Endothelial cell of umbilical vein (primary cell): Measurements from ENCODE around the gene HMCES. TPM values are rescaled to one million over a fixed set of nuclear protein-coding genes. Genes with fewer than 3 reads are reported as not detected.

Experiments used
- BruUV-seq: library from RNA; stranded (reverse); fragments of 400-500 nt; replicated peaks from 2 replicates; lab custom pipeline; 2021; lab: Mats Ljungman, UMichigan
- CTCF ChIA-PET: fragments of 300-600, 350-600 bp; sonication (Branson Sonifier 250); formaldehyde crosslinking; loops from one replicate; lab custom pipeline; 2021; ENCODE audit warnings: antibody characterized with exemption, inconsistent platforms; lab: Charles Lee
- POLR2A ChIA-PET: fragments of 300-600, 350-600 bp; sonication (Branson Sonifier 250); formaldehyde crosslinking; loops from one replicate; lab custom pipeline; 2021; ENCODE audit warnings: antibody characterized with exemption, inconsistent platforms; lab: Charles Lee
- DNase-seq: peaks from one replicate; pipeline ENCODE4 v3.0.0-alpha.2; 2011; ENCODE audit warnings: low read depth, low spot score
- FAIRE-seq: peaks from 2 replicates; lab custom pipeline; 2011; peaks lifted over from hg19 to GRCh38; lab: Jason Lieb, UNC
- H2AFZ ChIP-seq: 2 replicates; pipeline ENCODE4 v1.6.0; 2012; ENCODE audit warnings: low read depth, low read length, control low read depth, inconsistent platforms
- H3K27ac ChIP-seq: 2 replicates; pipeline ENCODE4 v1.5.1; 2011; ENCODE audit warnings: low read depth, mild to moderate bottlenecking, control low read depth, low read length, moderate library complexity; ENCODE audit not compliant: insufficient read depth
- H3K27me3 ChIP-seq, 2 experiments: 2 replicates each; pipeline versions ENCODE4 v1.6.0 to v1.6.1; 2011; ENCODE audit warnings: low read length in 2 of 2, mixed read lengths in 1 of 2; ENCODE audit not compliant: control insufficient read depth in 2 of 2, insufficient read depth in 2 of 2
- H3K36me3 ChIP-seq, 2 experiments: 2 replicates in 1 of 2; 3 replicates in 1 of 2; pipeline ENCODE4 v1.5.1; 2011; ENCODE audit warnings: low read length in 2 of 2, mild to moderate bottlenecking in 1 of 2, moderate library complexity in 1 of 2; ENCODE audit not compliant: control insufficient read depth in 2 of 2, insufficient read depth in 2 of 2; ENCODE audit errors: extremely low read depth in 1 of 2
- H3K4me1 ChIP-seq: 3 replicates; pipeline ENCODE4 v1.5.1; 2011; ENCODE audit warnings: mild to moderate bottlenecking, low read length; ENCODE audit not compliant: control insufficient read depth, insufficient read depth; ENCODE audit errors: extremely low read depth
- H3K4me2 ChIP-seq: 2 replicates; pipeline ENCODE4 v1.6.1; 2011; ENCODE audit warnings: low read length, control low read depth, mixed read lengths; ENCODE audit not compliant: insufficient read depth
- H3K4me3 ChIP-seq, 3 experiments: fragments of 200-600 bp in 1 of 3; sonication (generic), shearing (Covaris generic) in 1 of 3; replicated peaks in 1 of 3; 2 replicates each; pipeline ENCODE4 v1.5.1; 2011 to 2016; ENCODE audit warnings: control low read depth in 3 of 3, low read length in 3 of 3, mild to moderate bottlenecking in 2 of 3, inconsistent platforms in 1 of 3, low read depth in 1 of 3, moderate library complexity in 1 of 3; ENCODE audit not compliant: insufficient read depth in 1 of 3
- H3K79me2 ChIP-seq: 2 replicates; pipeline ENCODE4 v1.6.0; 2012; ENCODE audit warnings: low read length, inconsistent platforms; ENCODE audit not compliant: control insufficient read depth, insufficient read depth
- H3K9ac ChIP-seq: replicated peaks from 2 replicates; pipeline ENCODE3; 2011; ENCODE audit warnings: low read length, control low read depth; ENCODE audit not compliant: insufficient read depth; ENCODE audit errors: extremely low read depth
- H3K9me1 ChIP-seq: replicated peaks from 3 replicates; pipeline ENCODE4 v1.6.0; 2011; ENCODE audit warnings: mild to moderate bottlenecking, low read length; ENCODE audit not compliant: control insufficient read depth, insufficient read depth; ENCODE audit errors: extremely low read depth
- H3K9me3 ChIP-seq: replicated peaks from 2 replicates; pipeline ENCODE4 v1.5.1; 2012; ENCODE audit warnings: low read length, inconsistent platforms; ENCODE audit not compliant: control insufficient read depth, insufficient read depth
- H4K20me1 ChIP-seq: replicated peaks from 2 replicates; pipeline ENCODE3; 2011; ENCODE audit warnings: mild to moderate bottlenecking, low read length; ENCODE audit not compliant: control insufficient read depth, insufficient read depth; ENCODE audit errors: extremely low read depth
- EZH2 ChIP-seq: IDR thresholded peaks from 2 replicates; pipeline ENCODE4 v1.6.1; 2012; ENCODE audit warnings: borderline replicate concordance, low read depth, mild to moderate bottlenecking, moderate library complexity, low read length, inconsistent platforms; ENCODE audit not compliant: severe bottlenecking
- FOS ChIP-seq: IDR thresholded peaks from 2 replicates; pipeline ENCODE4 v1.6.1; 2011; ENCODE audit warnings: mild to moderate bottlenecking, low read length, moderate library complexity, borderline replicate concordance; ENCODE audit not compliant: insufficient read depth
- GATA2 ChIP-seq: IDR thresholded peaks from 2 replicates; pipeline ENCODE4 v1.7.0; 2011; ENCODE audit warnings: low read depth, mild to moderate bottlenecking, moderate library complexity, mixed read lengths, low read length; ENCODE audit not compliant: insufficient read length, insufficient read depth
- JUN ChIP-seq: IDR thresholded peaks from 2 replicates; pipeline ENCODE4 v1.6.1; 2011; ENCODE audit warnings: borderline replicate concordance, low read depth; ENCODE audit not compliant: insufficient read length, insufficient read depth
- MYC ChIP-seq: IDR thresholded peaks from one replicate; pipeline ENCODE4 v1.6.1; 2011; ENCODE audit warnings: mild to moderate bottlenecking, low read depth, low read length
- POLR2A ChIP-seq: IDR thresholded peaks from 2 replicates; pipeline ENCODE4 v1.6.1; 2012; ENCODE audit warnings: low read depth, mild to moderate bottlenecking, control low read depth, low read length
- POLR2AphosphoS5 ChIP-seq: IDR thresholded peaks from 2 replicates; pipeline ENCODE4 v1.6.1; 2012; ENCODE audit warnings: low read depth, mild to moderate bottlenecking, control low read depth, low read length, moderate library complexity; ENCODE audit not compliant: insufficient read depth
- dilution Hi-C: fragments of 300-500 bp; cut with MboI; formaldehyde crosslinking; loops from one replicate; pipeline ENCODE4 v1.15.0; 2019; ENCODE audit warnings: low sequenced_read_pairs; ENCODE audit not compliant: extremely low pct_ligation_motif_present
- intact Hi-C: fragments of 100-400 bp; cut with micrococcal nuclease; formaldehyde crosslinking; loops from one replicate; pipeline ENCODE4 v1.10.0; 2022
- polyA plus RNA-seq, 4 experiments: library from polyadenylated mRNA; depleted of rRNA in 3 of 4; stranded (reverse) in 3 of 4; unstranded in 1 of 4; fragments of >200 nt; gene quantifications; 2 replicates each; pipeline versions ENCODE4 v1.2.1 to v1.2.3, GENCODE V29; 2011 to 2012; ENCODE audit warnings: missing spikeins in 1 of 4
- total RNA-seq: library from RNA; stranded (reverse); gene quantifications from 2 replicates; pipeline ENCODE4 v1.2.3, GENCODE V29; 2021
- TF ChIP-seq, protein P1 (sequence below): IDR thresholded peaks from 2 replicates; pipeline ENCODE4 v1.6.1; 2011; ENCODE audit not compliant: insufficient read depth, insufficient read length
- TF ChIP-seq, protein P2 (sequence below), 2 donors: IDR thresholded peaks; 1 replicate in 1 of 2; 2 replicates in 1 of 2; pipeline ENCODE4 v1.5.1; 2011; ENCODE audit warnings: low read length in 2 of 2, mild to moderate bottlenecking in 2 of 2, moderate library complexity in 2 of 2, control low read depth in 1 of 2, inconsistent platforms in 1 of 2, low read depth in 1 of 2; ENCODE audit not compliant: insufficient read depth in 1 of 2; ENCODE audit errors: extremely low read depth in 1 of 2

Gene HMCES
- total and polyA plus RNA-seq, 2 donors (not counting 3 experiments of a cell fraction or from before 2014, with no cell fraction given) = 30.6 to 40.8 TPM

DNA sequence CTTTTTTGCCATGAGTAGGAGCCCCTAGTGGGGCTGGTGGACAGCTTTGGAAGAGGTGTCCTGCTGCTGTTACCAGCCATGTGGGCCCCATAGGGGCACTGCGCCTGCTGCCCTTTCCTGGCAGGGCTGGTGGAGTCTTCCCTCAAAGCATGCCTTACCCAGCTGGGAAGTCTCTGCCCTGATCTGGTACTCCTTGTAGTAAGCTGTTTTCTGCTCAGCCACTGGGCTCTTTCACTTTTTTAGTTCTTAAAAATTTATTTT is 26.2 kb downstream of the HMCES start:
- DNase-seq (no peak), FAIRE-seq (no peak)
- H3K9me1 ChIP-seq = no peaks in the 10 kb centered on the region
- no peaks in the 10 kb centered on the region for H3K27me3 ChIP-seq
- peaks cover 11% of the 10 kb centered on the region for H3K4me1 ChIP-seq
- dilution Hi-C loops (no loop called here), intact Hi-C loops (loop anchor here (1.0 to 2.0 kb wide), 2 partner anchors 10 to 22 kb away; no protein-coding TSS in a partner anchor)
- H3K36me3 ChIP-seq = peaks cover 0 to 18% of the 10 kb centered on the region in 2 experiments
- H3K4me3 ChIP-seq = no peak overlapping the region
- H3K9ac ChIP-seq = no peak overlapping the region
- no peak overlapping the region for H2AFZ ChIP-seq
- no peaks in the 10 kb centered on the region for H4K20me1 ChIP-seq
- ChIA-PET CTCF (interaction anchor here (0.9 to 2.1 kb wide), 3 partner anchors 12 to 78 kb away, joined by 3 to 12 read pairs (median 3); a partner anchor contains a TSS), POLR2A (interaction anchor here (2.5 kb wide), 1 partner anchor 11 kb away, joined by 11 read pairs; a partner anchor contains a TSS)
- BruUV-seq = no TSS peak
- H3K27ac ChIP-seq = no peak overlapping the region
- TF ChIP-seq FOS (no peak), POLR2AphosphoS5 (no peak), JUN (no peak), GATA2 (no peak), MYC (no peak), EZH2 (no peak), POLR2A (no peak)
- TF ChIP-seq, protein P1, sequence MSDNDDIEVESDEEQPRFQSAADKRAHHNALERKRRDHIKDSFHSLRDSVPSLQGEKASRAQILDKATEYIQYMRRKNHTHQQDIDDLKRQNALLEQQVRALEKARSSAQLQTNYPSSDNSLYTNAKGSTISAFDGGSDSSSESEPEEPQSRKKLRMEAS = no peak
- TF ChIP-seq, protein P2, sequence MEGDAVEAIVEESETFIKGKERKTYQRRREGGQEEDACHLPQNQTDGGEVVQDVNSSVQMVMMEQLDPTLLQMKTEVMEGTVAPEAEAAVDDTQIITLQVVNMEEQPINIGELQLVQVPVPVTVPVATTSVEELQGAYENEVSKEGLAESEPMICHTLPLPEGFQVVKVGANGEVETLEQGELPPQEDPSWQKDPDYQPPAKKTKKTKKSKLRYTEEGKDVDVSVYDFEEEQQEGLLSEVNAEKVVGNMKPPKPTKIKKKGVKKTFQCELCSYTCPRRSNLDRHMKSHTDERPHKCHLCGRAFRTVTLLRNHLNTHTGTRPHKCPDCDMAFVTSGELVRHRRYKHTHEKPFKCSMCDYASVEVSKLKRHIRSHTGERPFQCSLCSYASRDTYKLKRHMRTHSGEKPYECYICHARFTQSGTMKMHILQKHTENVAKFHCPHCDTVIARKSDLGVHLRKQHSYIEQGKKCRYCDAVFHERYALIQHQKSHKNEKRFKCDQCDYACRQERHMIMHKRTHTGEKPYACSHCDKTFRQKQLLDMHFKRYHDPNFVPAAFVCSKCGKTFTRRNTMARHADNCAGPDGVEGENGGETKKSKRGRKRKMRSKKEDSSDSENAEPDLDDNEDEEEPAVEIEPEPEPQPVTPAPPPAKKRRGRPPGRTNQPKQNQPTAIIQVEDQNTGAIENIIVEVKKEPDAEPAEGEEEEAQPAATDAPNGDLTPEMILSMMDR (IDR thresholded peaks at IDR 0.05; ENCODE audit: extremely low read depth in 1 of 2, insufficient read depth in 1 of 2, low read depth in 1 of 2, low read length in 2 of 2) = no peak
- H3K9me3 ChIP-seq = no peaks in the 10 kb centered on the region
- no peaks in the 10 kb centered on the region for H3K79me2 ChIP-seq
- no peak overlapping the region for H3K4me2 ChIP-seq
